ENCODE results near the gene FAM171A1. TPM values are rescaled to one million over a fixed set of nuclear protein-coding genes. Genes with fewer than 3 reads are reported as not detected.

Gene FAM171A1
- total and polyA plus RNA-seq, 12 donors = 3.5 to 14.1 (median 5.7) TPM

GRCh38 chr10:15347150-15347549 lies 23.9 kb downstream of the FAM171A1 start:
- H3K36me3 ChIP-seq (replicated peaks in 1 of 2) = no peaks in the 10 kb centered on the region
- no peaks in the 10 kb centered on the region for H3K9me3 ChIP-seq (replicated peaks in 1 of 3)
- intact Hi-C loops (cut with DNase I) = no loop called here
- no peak overlapping the region for H3K27ac ChIP-seq
- DNase-seq = no peak
- TF ChIP-seq CTCF (IDR thresholded peaks at IDR 0.05) (no peak), POLR2A (IDR thresholded peaks at IDR 0.05) (no peak)
- no peaks in the 10 kb centered on the region for H3K4me1 ChIP-seq (replicated peaks in 1 of 2)
- 76 to 81% (median 81%) methylated on average over 6 of the region's 6 CpGs for WGBS, 4 donors
- H3K27me3 ChIP-seq = no peaks in the 10 kb centered on the region
- H3K4me3 ChIP-seq = no peak overlapping the region

- no peak for DNase-seq
- intact Hi-C loops (cut with DNase I) = no loop called here
- Histone ChIP-seq H3K36me3 (replicated peaks in 1 of 2) (no peaks in the 10 kb centered on the region), H3K4me1 (replicated peaks in 1 of 2) (no peaks in the 10 kb centered on the region), H3K27ac (no peak overlapping the region), H3K9me3 (replicated peaks in 1 of 3) (no peaks in the 10 kb centered on the region), H3K27me3 (no peaks in the 10 kb centered on the region), H3K4me3 (no peak overlapping the region)
- no peak for TF ChIP-seq CTCF (IDR thresholded peaks at IDR 0.05)
- no peak for TF ChIP-seq POLR2A (IDR thresholded peaks at IDR 0.05)
- 68 to 71% (median 70%) methylated on average over 8 of the region's 8 CpGs for WGBS, 4 donors
These were observed 24.5 kb downstream of the FAM171A1 start for GRCh38 chr10:15346440-15347141.

- Histone ChIP-seq H3K27me3 (no peaks in the 10 kb centered on the region), H3K4me1 (replicated peaks in 1 of 2) (no peaks in the 10 kb centered on the region), H3K27ac (no peak overlapping the region), H3K36me3 (replicated peaks in 1 of 2) (no peaks in the 10 kb centered on the region), H3K9me3 (replicated peaks in 1 of 3) (no peaks in the 10 kb centered on the region), H3K4me3 (no peak overlapping the region)
- intact Hi-C loops (cut with DNase I) = no loop called here
- WGBS, 4 donors = 58 to 84% (median 67%) methylated on average over 4 to 5 of the region's 5 CpGs
- TF ChIP-seq CTCF (IDR thresholded peaks at IDR 0.05) (no peak), POLR2A (IDR thresholded peaks at IDR 0.05) (no peak)
- no peak for DNase-seq
These were observed 25.6 kb downstream of the FAM171A1 start for GRCh38 chr10:15345450-15345849.

GRCh38 chr10:15344876-15345285 lies 26.2 kb downstream of the FAM171A1 start:
- Histone ChIP-seq H3K36me3 (replicated peaks in 1 of 2) (no peaks in the 10 kb centered on the region), H3K9me3 (replicated peaks in 1 of 3) (no peaks in the 10 kb centered on the region), H3K27me3 (no peaks in the 10 kb centered on the region), H3K4me1 (replicated peaks in 1 of 2) (no peaks in the 10 kb centered on the region), H3K27ac (no peak overlapping the region), H3K4me3 (no peak overlapping the region)
- 55 to 70% (median 62%) methylated on average over 8 of the region's 8 CpGs for WGBS, 4 donors
- no peak for TF ChIP-seq POLR2A (IDR thresholded peaks at IDR 0.05)
- intact Hi-C loops (cut with DNase I) = no loop called here
- DNase-seq = peak in 1 of 7 donors; percentile 14
